ENCODE data around the gene SFXN3.

- TF ChIP-seq CTCF (IDR thresholded peaks at IDR 0.05; ENCODE audit: low read depth, low read length, poor library complexity, severe bottlenecking) (no peak), EZH2phosphoT487 (IDR thresholded peaks at IDR 0.05; ENCODE audit: borderline replicate concordance, low read length) (no peak)
These were observed 43.9 kb upstream of the SFXN3 start, which contains the start of the genes MRPL43 and TWNK for GRCh38 chr10:100986952-100987684.

Data from DOHH2 (cell line).